ENCODE results near the gene ZFYVE9.

ZFYVE9 gene

GRCh38 chr1:52323731-52324130 lies 181.8 kb downstream of the ZFYVE9 start:
- TF ChIP-seq, protein P1, sequence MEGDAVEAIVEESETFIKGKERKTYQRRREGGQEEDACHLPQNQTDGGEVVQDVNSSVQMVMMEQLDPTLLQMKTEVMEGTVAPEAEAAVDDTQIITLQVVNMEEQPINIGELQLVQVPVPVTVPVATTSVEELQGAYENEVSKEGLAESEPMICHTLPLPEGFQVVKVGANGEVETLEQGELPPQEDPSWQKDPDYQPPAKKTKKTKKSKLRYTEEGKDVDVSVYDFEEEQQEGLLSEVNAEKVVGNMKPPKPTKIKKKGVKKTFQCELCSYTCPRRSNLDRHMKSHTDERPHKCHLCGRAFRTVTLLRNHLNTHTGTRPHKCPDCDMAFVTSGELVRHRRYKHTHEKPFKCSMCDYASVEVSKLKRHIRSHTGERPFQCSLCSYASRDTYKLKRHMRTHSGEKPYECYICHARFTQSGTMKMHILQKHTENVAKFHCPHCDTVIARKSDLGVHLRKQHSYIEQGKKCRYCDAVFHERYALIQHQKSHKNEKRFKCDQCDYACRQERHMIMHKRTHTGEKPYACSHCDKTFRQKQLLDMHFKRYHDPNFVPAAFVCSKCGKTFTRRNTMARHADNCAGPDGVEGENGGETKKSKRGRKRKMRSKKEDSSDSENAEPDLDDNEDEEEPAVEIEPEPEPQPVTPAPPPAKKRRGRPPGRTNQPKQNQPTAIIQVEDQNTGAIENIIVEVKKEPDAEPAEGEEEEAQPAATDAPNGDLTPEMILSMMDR (IDR thresholded peaks at IDR 0.05), result no peak

GRCh38 chr1:52325786-52326185 lies 183.9 kb downstream of the ZFYVE9 start:
- TF ChIP-seq, protein P1 (IDR thresholded peaks at IDR 0.05), result no peak

- TF ChIP-seq, protein P1 (IDR thresholded peaks at IDR 0.05), result no peak
These were observed 186.7 kb downstream of the ZFYVE9 start for GRCh38 chr1:52328615-52329014.

DNA sequence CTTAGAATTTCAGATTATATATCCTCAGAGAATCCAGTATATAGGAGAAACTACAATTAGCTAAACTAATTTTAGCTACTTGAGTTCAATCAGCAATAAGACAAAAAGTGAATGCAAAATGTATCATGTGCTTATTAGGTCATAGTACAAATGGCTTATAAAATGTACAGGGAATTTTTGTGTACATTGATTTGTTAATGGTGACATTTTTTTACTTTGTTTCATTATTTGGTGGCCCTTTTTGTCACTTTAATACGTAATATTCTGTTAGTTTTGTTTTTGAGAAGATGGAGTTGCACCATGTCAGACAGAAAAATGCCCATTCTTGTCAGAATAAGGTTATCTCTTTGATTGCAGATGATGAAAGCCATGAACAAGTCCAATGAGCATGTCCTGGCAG lies 190.5 kb downstream of the ZFYVE9 start:
- TF ChIP-seq, protein P1 (IDR thresholded peaks at IDR 0.05), result no peak

- TF ChIP-seq, protein P1 (IDR thresholded peaks at IDR 0.05), result no peak
These were observed 193.1 kb downstream of the ZFYVE9 start for GRCh38 chr1:52334906-52335528.

GRCh38 chr1:52337439-52337838 lies 195.6 kb downstream of the ZFYVE9 start:
- TF ChIP-seq, protein P1 (IDR thresholded peaks at IDR 0.05), result no peak

DNA sequence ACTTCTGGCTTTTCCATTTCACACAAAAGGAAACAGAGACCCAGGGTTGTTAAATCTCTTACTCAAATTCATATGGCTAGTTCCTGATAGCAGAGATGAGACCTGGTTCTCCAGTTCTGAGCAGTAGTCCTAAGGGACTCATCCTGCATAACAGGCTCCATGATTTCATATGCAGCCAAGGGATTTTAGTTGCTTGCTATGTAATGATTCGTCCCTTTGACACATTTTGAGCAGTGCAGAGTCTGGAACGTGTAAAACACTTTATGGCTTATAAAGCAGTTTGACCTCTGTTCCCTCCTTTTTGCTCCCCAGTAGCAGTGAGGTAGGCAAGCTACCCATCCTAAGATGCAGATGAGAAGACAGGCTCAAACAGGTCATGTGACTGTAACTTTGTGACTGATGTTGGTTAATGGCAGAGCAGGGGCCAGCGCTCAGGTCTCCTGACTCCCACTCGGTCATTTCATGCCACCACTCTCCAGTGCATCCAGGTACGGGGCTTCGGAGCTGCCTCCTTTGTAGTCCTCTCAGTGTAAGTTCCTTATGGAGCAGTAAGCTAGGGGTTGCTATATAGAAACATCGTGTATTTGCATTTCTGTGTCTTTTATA lies 199.9 kb downstream of the ZFYVE9 start:
- TF ChIP-seq, protein P1 (IDR thresholded peaks at IDR 0.05), result no peak

All from LNCAP (cell line).